IMR-90 (cell line): Measurements from ENCODE around the gene PCED1B. TPM values are rescaled to one million over a fixed set of nuclear protein-coding genes. Genes with fewer than 3 reads are reported as not detected.

Source experiments
- ATAC-seq: fragments of 200-7000 bp; cut with Tn5 transposase; 2 replicates; pipeline ENCODE4 v1.9.1; 2020; ENCODE audit warnings: low read depth, mild to moderate bottlenecking, moderate library complexity
- BruUV-seq: library from RNA; stranded (reverse); fragments of 400-500 nt; replicated peaks from 2 replicates; lab custom pipeline; 2021; lab: Mats Ljungman, UMichigan
- CTCF ChIA-PET: fragments of 300-600 bp; formaldehyde crosslinking; extraction: SDS; loops from one replicate; lab custom pipeline; 2021; ENCODE audit warnings: antibody characterized with exemption; lab: Yijun Ruan, JAX
- POLR2A ChIA-PET: fragments of 300-600 bp; sonication (Branson Sonifier 250); formaldehyde crosslinking; loops from one replicate; lab custom pipeline; 2022; ENCODE audit warnings: antibody characterized with exemption; ENCODE audit not compliant: unreplicated experiment; lab: Charles Lee
- DNase-seq: peaks from one replicate; pipeline ENCODE4 v3.0.0; 2013
- H2AFZ ChIP-seq: replicated peaks from 2 replicates; pipeline ENCODE3; 2013; ENCODE audit warnings: low read length, mild to moderate bottlenecking; ENCODE audit not compliant: poor library complexity
- H2AK5ac ChIP-seq: 2 replicates; pipeline ENCODE4 v1.6.1; 2013; ENCODE audit warnings: low read depth, low read length, inconsistent platforms
- H2AK9ac ChIP-seq: replicated peaks from 2 replicates; pipeline ENCODE3; 2013; ENCODE audit warnings: mild to moderate bottlenecking, low read depth, low read length, moderate library complexity; ENCODE audit not compliant: poor library complexity
- H2BK120ac ChIP-seq: 2 replicates; pipeline ENCODE4 v1.6.1; 2013; ENCODE audit warnings: low read depth, low read length, inconsistent platforms
- H2BK15ac ChIP-seq: 3 replicates; pipeline ENCODE4 v1.6.1; 2013; ENCODE audit warnings: low read depth, low read length, inconsistent platforms
- H2BK20ac ChIP-seq: 2 replicates; pipeline ENCODE4 v1.6.1; 2013; ENCODE audit warnings: low read depth, mild to moderate bottlenecking, inconsistent platforms, low read length, moderate library complexity
- H2BK5ac ChIP-seq: 2 replicates; pipeline ENCODE4 v1.6.1; 2013; ENCODE audit warnings: mild to moderate bottlenecking, low read depth, low read length, inconsistent platforms; ENCODE audit not compliant: poor library complexity, severe bottlenecking
- H3K14ac ChIP-seq: replicated peaks from 2 replicates; pipeline ENCODE4 v1.6.1; 2013; ENCODE audit warnings: low read depth, low read length, inconsistent platforms
- H3K18ac ChIP-seq: 2 replicates; pipeline ENCODE4 v1.6.1; 2013; ENCODE audit warnings: low read depth, low read length, control low read depth
- H3K23ac ChIP-seq: 2 replicates; pipeline ENCODE4 v1.6.1; 2013; ENCODE audit warnings: low read depth, low read length, inconsistent platforms
- H3K27ac ChIP-seq: 2 replicates; pipeline ENCODE4 v1.5.1; 2013; ENCODE audit warnings: mild to moderate bottlenecking, control low read depth, low read length; ENCODE audit not compliant: insufficient read depth
- H3K27me3 ChIP-seq: 2 replicates; pipeline ENCODE4 v1.6.1; 2013; ENCODE audit warnings: low read length; ENCODE audit not compliant: control insufficient read depth, insufficient read depth
- H3K36me3 ChIP-seq: 2 replicates; pipeline ENCODE4 v1.6.1; 2013; ENCODE audit warnings: low read length, mixed read lengths; ENCODE audit not compliant: control insufficient read depth, insufficient read depth
- H3K4ac ChIP-seq: 2 replicates; pipeline ENCODE4 v1.6.1; 2013; ENCODE audit warnings: low read depth, low read length, inconsistent platforms
- H3K4me1 ChIP-seq: 2 replicates; pipeline ENCODE4 v1.6.1; 2013; ENCODE audit warnings: low read length, mixed read lengths; ENCODE audit not compliant: control insufficient read depth, insufficient read depth
- H3K4me2 ChIP-seq: 2 replicates; pipeline ENCODE4 v1.6.1; 2013; ENCODE audit warnings: low read depth, mild to moderate bottlenecking, control low read depth, low read length, moderate library complexity
- H3K4me3 ChIP-seq: 2 replicates; pipeline ENCODE4 v1.5.1; 2013; ENCODE audit warnings: low read depth, mild to moderate bottlenecking, control low read depth, low read length, moderate library complexity; ENCODE audit not compliant: insufficient read depth
- H3K56ac ChIP-seq: 2 replicates; pipeline ENCODE4 v1.6.1; 2013; ENCODE audit warnings: low read length, inconsistent platforms; ENCODE audit not compliant: insufficient read depth; ENCODE audit errors: extremely low read depth
- H3K79me1 ChIP-seq, 2 experiments: 2 replicates each; pipeline ENCODE4 v1.6.1; 2013; ENCODE audit warnings: low read length in 2 of 2, inconsistent platforms in 1 of 2, low read depth in 1 of 2
- H3K9ac ChIP-seq: 2 replicates; pipeline ENCODE4 v1.6.1; 2013; ENCODE audit warnings: low read depth, low read length, control low read depth
- H3K9me1 ChIP-seq: 2 replicates; pipeline ENCODE4 v1.6.1; 2013; ENCODE audit warnings: low read length, inconsistent platforms; ENCODE audit not compliant: insufficient read depth
- H3K9me3 ChIP-seq: 2 replicates; pipeline ENCODE4 v1.6.1; 2013; ENCODE audit warnings: low read length; ENCODE audit not compliant: control insufficient read depth, insufficient read depth
- H4K20me1 ChIP-seq: 2 replicates; pipeline ENCODE4 v1.6.1; 2013; ENCODE audit warnings: low read length, inconsistent platforms; ENCODE audit not compliant: insufficient read depth
- H4K5ac ChIP-seq: 2 replicates; pipeline ENCODE4 v1.6.1; 2013; ENCODE audit warnings: mild to moderate bottlenecking, low read depth, low read length, control low read depth
- H4K8ac ChIP-seq, 2 experiments: 2 replicates each; pipeline ENCODE4 v1.6.1; 2013; ENCODE audit warnings: low read depth in 2 of 2, low read length in 2 of 2, control low read depth in 1 of 2, inconsistent platforms in 1 of 2
- H4K91ac ChIP-seq: 2 replicates; pipeline ENCODE4 v1.6.1; 2013; ENCODE audit warnings: low read depth, low read length, inconsistent platforms; ENCODE audit not compliant: insufficient read depth
- BHLHE40 ChIP-seq: fragments of 150-350 bp; IDR thresholded peaks from 2 replicates; pipeline ENCODE4 v1.6.1; 2016; ENCODE audit warnings: mild to moderate bottlenecking, low read depth, low read length
- CEBPB ChIP-seq: IDR thresholded peaks from 2 replicates; pipeline ENCODE4 v1.6.1; 2012; ENCODE audit warnings: low read depth, low read length, improper control_type of control experiment
- FOS ChIP-seq: fragments of 150-350 bp; IDR thresholded peaks from 2 replicates; pipeline ENCODE4 v1.6.1; 2016; ENCODE audit warnings: low read depth, low read length
- NFE2L2 ChIP-seq: fragments of 150-350 bp; IDR thresholded peaks from 2 replicates; pipeline ENCODE4 v1.6.1; 2016; ENCODE audit warnings: low read depth, mild to moderate bottlenecking, low read length
- POLR2A ChIP-seq: IDR thresholded peaks from 2 replicates; pipeline ENCODE4 v1.6.1; 2012; ENCODE audit warnings: mild to moderate bottlenecking, low read depth, low read length
- RAD21 ChIP-seq: IDR thresholded peaks from 2 replicates; pipeline ENCODE4 v1.6.1; 2012; ENCODE audit warnings: low read length, improper control_type of control experiment
- RCOR1 ChIP-seq: IDR thresholded peaks from 2 replicates; pipeline ENCODE4 v1.6.1; 2012; ENCODE audit warnings: mild to moderate bottlenecking, low read length, improper control_type of control experiment; ENCODE audit not compliant: insufficient replicate concordance
- RFX5 ChIP-seq: IDR thresholded peaks from 2 replicates; pipeline ENCODE4 v1.8.0; 2012; ENCODE audit warnings: low read depth, mild to moderate bottlenecking, low read length, moderate library complexity
- USF2 ChIP-seq: fragments of 150-350 bp; IDR thresholded peaks from 2 replicates; pipeline ENCODE4 v1.6.1; 2017; ENCODE audit warnings: mild to moderate bottlenecking, antibody characterized with exemption, low read length, low read depth
- WGBS, 2 experiments: methylation state at CpG; one replicate each; pipeline versions ENCODE4 v1.1.5 to v1.1.7; 2013; ENCODE audit warnings: missing lambda C conversion rate in 2 of 2; ENCODE audit not compliant: insufficient read length in 1 of 2; ENCODE audit errors: extremely low coverage in 2 of 2; 5-methylcytosine and 5-hydroxymethylcytosine counted together
- dilution Hi-C: fragments of 300-500 bp; cut with HindIII; formaldehyde crosslinking; loops from one replicate; pipeline ENCODE4 v1.14.3; 2018; ENCODE audit warnings: low sequenced_read_pairs; ENCODE audit not compliant: unreplicated experiment
- in situ Hi-C: fragments of 300-500 bp; cut with MboI; formaldehyde crosslinking; loops from 3 replicates; pipeline ENCODE4 v1.14.3; 2019; ENCODE audit warnings: low sequenced_read_pairs, inconsistent platforms, mixed read lengths
- intact Hi-C: fragments of 100-400 bp; cut with micrococcal nuclease; formaldehyde crosslinking; loops from 2 replicates; pipeline ENCODE4 v1.10.0; 2022
- polyA plus RNA-seq, 3 experiments: library from polyadenylated mRNA; depleted of rRNA; stranded (reverse); fragments of >200 nt; gene quantifications; 2 replicates each; pipeline ENCODE4 v1.2.3, GENCODE V29; 2012; ENCODE audit warnings: low replicate concordance in 1 of 3
- total RNA-seq: library from RNA; depleted of rRNA; stranded (reverse); fragments of >200 nt; gene quantifications from 2 replicates; pipeline ENCODE4 v1.2.3, GENCODE V29; 2012

Gene PCED1B
- total and polyA plus RNA-seq, 2 of the 4 experiments (the other 2 are of a cell fraction), result 0.36 to 2.6 TPM

- Histone ChIP-seq H2BK120ac (no peak overlapping the region), H2AK5ac (no peak overlapping the region), H4K8ac (no peak overlapping the region), H3K4me1 (no peaks in the 10 kb centered on the region; the same call in 1 of the 2 replicates), H4K20me1 (no peaks in the 10 kb centered on the region), H4K91ac (no peak overlapping the region), H2BK5ac (no peak overlapping the region), H3K9ac (no peak overlapping the region), H3K4ac (no peak overlapping the region), H3K56ac (no peak overlapping the region), H3K27ac (no peak overlapping the region), H2BK15ac (no peak overlapping the region), H3K36me3 (no peaks in the 10 kb centered on the region), H3K14ac (no peak overlapping the region), H3K18ac (no peak overlapping the region), H2AK9ac (no peak overlapping the region), H2BK20ac (no peak overlapping the region), H3K4me2 (no peak overlapping the region), H4K5ac (no peak overlapping the region), H2AFZ (no peak overlapping the region), H3K9me1 (no peaks in the 10 kb centered on the region), H3K4me3 (no peak overlapping the region), H3K9me3 (no peaks in the 10 kb centered on the region), H3K79me1 (no peaks in the 10 kb centered on the region), H3K23ac (no peak overlapping the region), H3K27me3 (no peaks in the 10 kb centered on the region)
- no CpG with 5 or more reads among the region's 3 CpGs for WGBS, 2 experiments
- dilution Hi-C loops, result no loop called here
- ChIA-PET POLR2A (no interaction called here), CTCF (interaction anchor here (0.6 kb wide), 1 partner anchor 34 kb away, joined by 3 read pairs; no protein-coding TSS in a partner anchor)
- in situ Hi-C loops, result no loop called here
- ATAC-seq (no peak), DNase-seq (no peak)
- BruUV-seq, result no TSS peak
- intact Hi-C loops, result no loop called here
- TF ChIP-seq CEBPB (no peak), FOS (no peak), NFE2L2 (no peak), RAD21 (no peak), POLR2A (no peak), RCOR1 (no peak), RFX5 (no peak), BHLHE40 (no peak), USF2 (no peak)
These were observed 54.6 kb downstream of the PCED1B start for GRCh38 chr12:47134005-47134404.
